Neutrophil (primary cell): ENCODE measurements around the gene SHISA8.

ENCODE experiments used
- H3K27ac ChIP-seq: fragments of 200-600 bp; sonication (generic); 2 replicates; pipeline ENCODE4 v1.5.1; 2016; ENCODE audit warnings: mild to moderate bottlenecking, moderate library complexity
- H3K27me3 ChIP-seq: fragments of 200-600 bp; sonication (generic); 2 replicates; pipeline ENCODE4 v1.6.0; 2016; ENCODE audit warnings: mild to moderate bottlenecking
- H3K36me3 ChIP-seq: fragments of 200-600 bp; sonication (generic); 2 replicates; pipeline ENCODE4 v1.5.1; 2017
- H3K4me1 ChIP-seq, 2 experiments: fragments of 200-600 bp in 1 of 2; sonication (generic) in 1 of 2; 1 replicate in 1 of 2; 2 replicates in 1 of 2; pipeline versions ENCODE4 v1.5.1 to v1.6.1; 2013 to 2016; ENCODE audit warnings: low read depth in 1 of 2, low read length in 1 of 2, mild to moderate bottlenecking in 1 of 2, moderate library complexity in 1 of 2; ENCODE audit not compliant: control insufficient read depth in 1 of 2, insufficient read depth in 1 of 2
- H3K4me3 ChIP-seq, 2 experiments: fragments of 200-600 bp in 1 of 2; sonication (generic) in 1 of 2; 1 replicate in 1 of 2; 2 replicates in 1 of 2; pipeline ENCODE4 v1.5.1; 2013 to 2016; ENCODE audit warnings: low read depth in 1 of 2, low read length in 1 of 2, mild to moderate bottlenecking in 1 of 2, moderate library complexity in 1 of 2
- H3K9me3 ChIP-seq: fragments of 200-600 bp; sonication (generic); 2 replicates; pipeline ENCODE4 v1.5.1; 2016
- TF ChIP-seq, protein P1 (sequence below): fragments of 200-600 bp; sonication (generic); IDR thresholded peaks from 2 replicates; pipeline ENCODE4 v1.5.1; 2016; ENCODE audit warnings: antibody characterized with exemption

SHISA8 gene

DNA sequence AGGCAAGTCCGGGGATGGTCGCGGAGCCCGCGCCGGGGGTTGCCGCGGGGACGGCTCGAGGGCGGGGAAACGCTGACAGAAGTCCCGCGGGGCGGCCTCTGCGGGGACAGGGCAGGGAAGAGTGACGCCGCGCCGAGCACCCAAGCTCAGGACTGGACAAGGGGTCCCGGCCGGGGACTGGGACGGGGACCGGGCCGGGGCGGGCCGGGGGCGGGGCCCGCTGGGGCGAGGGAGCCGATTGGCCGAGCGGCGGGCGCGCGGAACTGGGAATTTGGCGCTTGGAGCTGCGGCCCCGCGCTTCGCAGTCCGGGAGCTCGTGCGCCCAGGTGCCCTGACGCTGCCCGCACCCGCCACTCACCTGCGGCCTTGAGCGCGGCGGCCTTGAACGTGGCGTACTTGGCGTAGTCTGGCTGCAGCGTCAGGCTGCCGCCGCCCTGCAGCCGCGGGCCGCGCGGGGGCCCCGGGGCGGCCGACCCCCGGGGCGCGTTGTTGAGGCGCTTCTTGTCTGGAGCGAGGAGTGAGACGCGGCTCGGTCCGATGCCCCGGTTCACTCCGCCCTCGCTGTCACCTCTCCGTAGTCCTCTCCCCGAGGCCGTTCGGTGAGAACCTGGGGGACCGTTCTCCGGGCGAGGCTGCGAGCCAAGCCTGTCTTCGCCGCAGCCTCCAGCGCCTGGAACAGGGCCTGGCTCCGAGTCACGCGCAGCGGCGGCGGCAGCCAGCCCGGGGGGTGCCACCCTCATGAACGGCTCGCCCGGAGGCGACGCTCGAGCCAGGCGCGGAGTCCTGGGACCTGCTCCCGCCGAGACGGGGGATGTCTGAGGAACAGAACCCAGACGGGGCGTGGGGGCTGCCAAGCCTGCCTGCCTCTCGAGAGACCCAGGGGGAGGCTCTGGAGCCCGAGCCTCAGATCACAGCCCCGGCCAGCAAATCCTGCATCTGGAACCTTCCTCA lies 4.5 kb downstream of the SHISA8 start:
- peak overlapping the region; percentile 17 to 38 for H3K4me3 ChIP-seq
- H3K4me1 ChIP-seq, result peaks cover 31 to 46% of the 10 kb centered on the region in 2 experiments
- no peaks in the 10 kb centered on the region for H3K9me3 ChIP-seq
- peaks cover 16% of the 10 kb centered on the region for H3K36me3 ChIP-seq
- TF ChIP-seq, protein P1, sequence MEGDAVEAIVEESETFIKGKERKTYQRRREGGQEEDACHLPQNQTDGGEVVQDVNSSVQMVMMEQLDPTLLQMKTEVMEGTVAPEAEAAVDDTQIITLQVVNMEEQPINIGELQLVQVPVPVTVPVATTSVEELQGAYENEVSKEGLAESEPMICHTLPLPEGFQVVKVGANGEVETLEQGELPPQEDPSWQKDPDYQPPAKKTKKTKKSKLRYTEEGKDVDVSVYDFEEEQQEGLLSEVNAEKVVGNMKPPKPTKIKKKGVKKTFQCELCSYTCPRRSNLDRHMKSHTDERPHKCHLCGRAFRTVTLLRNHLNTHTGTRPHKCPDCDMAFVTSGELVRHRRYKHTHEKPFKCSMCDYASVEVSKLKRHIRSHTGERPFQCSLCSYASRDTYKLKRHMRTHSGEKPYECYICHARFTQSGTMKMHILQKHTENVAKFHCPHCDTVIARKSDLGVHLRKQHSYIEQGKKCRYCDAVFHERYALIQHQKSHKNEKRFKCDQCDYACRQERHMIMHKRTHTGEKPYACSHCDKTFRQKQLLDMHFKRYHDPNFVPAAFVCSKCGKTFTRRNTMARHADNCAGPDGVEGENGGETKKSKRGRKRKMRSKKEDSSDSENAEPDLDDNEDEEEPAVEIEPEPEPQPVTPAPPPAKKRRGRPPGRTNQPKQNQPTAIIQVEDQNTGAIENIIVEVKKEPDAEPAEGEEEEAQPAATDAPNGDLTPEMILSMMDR, result no peak
- no peak overlapping the region for H3K27ac ChIP-seq
- peaks cover 65% of the 10 kb centered on the region for H3K27me3 ChIP-seq

DNA sequence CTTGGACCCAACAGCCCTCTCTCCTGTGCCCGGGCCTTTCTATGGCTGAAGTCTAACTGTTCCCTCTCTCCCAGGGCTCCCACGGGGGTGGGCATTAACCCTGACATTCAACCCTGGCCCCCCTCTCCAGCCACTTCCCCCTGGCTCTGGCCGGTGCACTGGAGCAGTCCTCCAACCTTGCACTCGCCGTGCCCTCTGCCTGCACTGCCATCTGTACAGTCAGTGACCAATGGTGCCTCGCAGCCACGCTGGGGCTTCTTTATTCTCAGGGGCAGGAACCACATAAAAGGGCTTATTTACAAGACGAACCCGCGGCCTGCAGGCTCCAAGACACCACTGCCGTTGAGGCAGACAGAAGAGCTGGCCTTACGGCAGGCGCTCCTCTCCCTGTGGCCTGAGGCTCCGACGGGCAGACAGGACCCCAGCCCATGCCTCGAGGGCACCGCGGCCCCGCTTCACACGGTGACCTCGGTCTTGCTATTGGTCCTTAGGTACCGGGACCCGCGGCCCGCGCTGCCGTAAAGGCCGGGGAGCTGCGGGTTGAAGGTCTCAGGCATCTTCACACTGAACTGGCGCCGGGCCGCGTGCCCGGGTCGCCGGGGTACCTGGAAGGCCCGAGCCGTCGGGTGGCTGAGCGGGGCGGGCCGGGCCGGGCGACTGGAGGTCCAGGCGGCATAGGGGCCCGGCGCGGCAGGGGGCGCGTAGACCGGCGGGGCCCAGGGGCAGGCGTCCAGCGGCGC lies 5.4 kb downstream of the SHISA8 start:
- peaks cover 56% of the 10 kb centered on the region for H3K27me3 ChIP-seq
- TF ChIP-seq, protein P1, result no peak
- no peaks in the 10 kb centered on the region for H3K9me3 ChIP-seq
- peaks cover 31 to 40% of the 10 kb centered on the region in 2 experiments for H3K4me1 ChIP-seq
- no peak overlapping the region for H3K27ac ChIP-seq
- peaks cover 24% of the 10 kb centered on the region for H3K36me3 ChIP-seq
- H3K4me3 ChIP-seq, result peak overlapping the region in 1 of 2 experiments; percentile 38

DNA sequence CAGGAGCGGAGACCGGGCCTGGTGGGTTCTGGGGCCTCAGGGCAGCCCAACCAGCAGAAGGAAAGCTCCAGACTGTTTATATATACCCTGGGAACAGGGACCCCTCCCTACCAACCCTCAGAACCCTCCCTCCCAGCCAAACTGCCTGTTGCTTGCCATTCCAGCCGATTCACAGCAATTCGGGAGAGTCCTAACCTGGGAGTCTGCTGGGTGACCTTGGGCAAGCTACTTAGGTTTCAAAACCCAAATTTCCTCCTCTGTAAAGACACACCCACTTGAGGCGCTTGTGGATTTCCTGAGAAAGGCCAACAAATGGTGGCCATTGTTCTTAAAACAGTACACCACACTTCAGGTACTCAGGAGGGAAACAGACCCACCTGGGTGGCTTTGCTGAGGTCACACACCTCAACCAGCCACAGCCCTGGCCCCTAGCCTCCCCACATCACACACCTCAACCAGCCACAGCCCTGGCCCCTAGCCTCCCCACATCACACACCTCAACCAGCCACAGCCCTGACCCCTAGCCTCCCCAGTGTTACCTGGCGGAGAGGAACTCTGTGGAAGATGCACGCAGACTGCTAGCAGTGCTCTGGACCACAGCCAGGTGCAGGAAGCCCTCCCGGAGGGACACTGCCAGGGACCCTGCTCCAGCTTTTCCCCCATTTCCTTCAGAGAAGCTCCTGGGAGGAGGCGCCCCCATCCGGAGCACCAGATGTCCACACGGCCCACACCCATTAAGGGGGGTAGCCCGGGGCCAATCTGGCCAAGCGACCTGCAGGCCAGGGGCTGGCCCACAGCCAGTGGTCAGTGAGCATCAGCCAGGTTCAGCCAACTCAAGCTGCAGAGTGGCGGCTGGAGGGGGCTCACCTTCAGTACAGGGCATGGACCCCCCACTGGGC lies 6.2 kb downstream of the SHISA8 start:
- Histone ChIP-seq H3K27ac (no peak overlapping the region), H3K4me3 (no peak overlapping the region), H3K4me1 (peaks cover 31 to 40% of the 10 kb centered on the region in 2 experiments), H3K36me3 (peaks cover 32% of the 10 kb centered on the region), H3K9me3 (no peaks in the 10 kb centered on the region), H3K27me3 (peaks cover 48% of the 10 kb centered on the region)
- TF ChIP-seq, protein P1, result no peak

DNA sequence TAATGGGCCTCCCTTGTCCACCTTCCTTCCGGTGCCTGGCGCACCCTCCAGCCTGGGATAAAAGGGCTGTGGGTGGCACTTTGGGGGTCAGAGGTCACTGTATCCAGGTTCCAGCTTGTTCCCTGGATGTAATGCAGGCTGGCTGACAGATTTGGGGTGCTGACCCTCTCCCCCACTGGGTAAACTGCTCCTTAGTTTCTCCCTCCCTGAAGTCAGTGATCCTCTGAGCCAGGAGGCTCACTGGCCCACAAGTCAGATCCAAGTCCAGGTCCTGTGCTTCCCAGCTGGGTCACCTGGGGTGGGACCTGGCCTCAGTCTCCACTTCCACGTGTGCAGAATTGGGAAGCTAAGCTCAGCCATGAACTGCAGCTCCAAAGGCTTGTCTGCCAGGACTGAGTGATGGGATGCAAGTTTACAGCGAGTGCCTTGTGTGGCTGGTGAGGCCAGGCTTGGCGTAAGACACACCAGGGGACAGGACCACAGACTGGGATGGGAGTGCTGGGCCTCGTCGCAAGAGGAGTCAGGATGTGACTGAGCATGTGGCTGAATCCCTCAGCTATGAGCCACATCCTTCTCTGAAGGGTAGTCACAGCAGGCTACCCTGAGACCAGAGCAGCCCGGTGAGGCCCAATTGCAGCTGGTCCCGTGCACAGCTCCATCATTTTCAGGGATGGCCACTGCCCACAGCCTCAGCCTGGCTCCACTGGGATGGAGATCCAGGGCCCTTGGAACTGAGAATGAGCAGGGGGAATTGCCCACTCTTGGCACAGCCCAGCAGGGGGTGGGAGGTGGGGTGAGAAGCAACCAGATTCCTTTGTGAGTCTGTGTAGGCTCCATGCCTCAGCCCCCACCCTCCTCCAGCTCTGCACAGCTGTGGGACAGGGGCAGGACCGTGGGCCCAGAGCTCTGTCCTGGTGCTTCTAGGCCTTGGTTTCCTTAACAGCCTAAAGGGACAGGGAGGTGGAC lies 7.2 kb downstream of the SHISA8 start:
- TF ChIP-seq, protein P1, result no peak
- peaks cover 39% of the 10 kb centered on the region for H3K27me3 ChIP-seq
- no peak overlapping the region for H3K4me3 ChIP-seq
- no peaks in the 10 kb centered on the region for H3K9me3 ChIP-seq
- peaks cover 42% of the 10 kb centered on the region for H3K36me3 ChIP-seq
- H3K4me1 ChIP-seq, result peaks cover 31 to 40% of the 10 kb centered on the region in 2 experiments
- no peak overlapping the region for H3K27ac ChIP-seq
